ENCODE results near the gene MKRN1. TPM values are rescaled to one million over a fixed set of nuclear protein-coding genes. Genes with fewer than 3 reads are reported as not detected.

Gene MKRN1, protein sequence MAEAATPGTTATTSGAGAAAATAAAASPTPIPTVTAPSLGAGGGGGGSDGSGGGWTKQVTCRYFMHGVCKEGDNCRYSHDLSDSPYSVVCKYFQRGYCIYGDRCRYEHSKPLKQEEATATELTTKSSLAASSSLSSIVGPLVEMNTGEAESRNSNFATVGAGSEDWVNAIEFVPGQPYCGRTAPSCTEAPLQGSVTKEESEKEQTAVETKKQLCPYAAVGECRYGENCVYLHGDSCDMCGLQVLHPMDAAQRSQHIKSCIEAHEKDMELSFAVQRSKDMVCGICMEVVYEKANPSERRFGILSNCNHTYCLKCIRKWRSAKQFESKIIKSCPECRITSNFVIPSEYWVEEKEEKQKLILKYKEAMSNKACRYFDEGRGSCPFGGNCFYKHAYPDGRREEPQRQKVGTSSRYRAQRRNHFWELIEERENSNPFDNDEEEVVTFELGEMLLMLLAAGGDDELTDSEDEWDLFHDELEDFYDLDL
- 29.7 and 33.7 TPM in 2 replicates for total RNA-seq

GRCh38 chr7:140479062-140479738 lies at the start of gene MKRN1:
TSS of gene MKRN1 (minus strand) at chr7:140479505. CDS start at chr7:140479344, 161 bp downstream.

GRCh38 chr7:140403878-140404564 lies 75.3 kb downstream of the MKRN1 start, which contains the start of gene RAB19:
TSS of gene RAB19 (plus strand) at chr7:140404058. CDS start at chr7:140407647, 3,589 bp downstream.

Other genes with a start within 250 kb of the MKRN1 start
- 29.1 and 34.1 TPM in 2 replicates for gene SLC37A3, start 81.0 kb downstream of the MKRN1 start, total RNA-seq
- gene RAB19, start 75.4 kb downstream of the MKRN1 start, total RNA-seq, result not detected in 2 replicates
- gene DENND2A, start 161.3 kb upstream of the MKRN1 start, total RNA-seq, result 0.07 and 0.15 TPM in 2 replicates
- 25.5 and 26.5 TPM in 2 replicates for gene ADCK2, start 193.4 kb upstream of the MKRN1 start, total RNA-seq
- 499 and 653 TPM in 2 replicates for gene NDUFB2, start 217.2 kb upstream of the MKRN1 start, total RNA-seq